ENCODE results near the gene ANKRD40.

GRCh38 chr17:50731575-50732460 is 24.1 kb upstream of the ANKRD40 start:
- TF ChIP-seq ZNF274 (IDR thresholded peaks at IDR 0.05; ENCODE audit: low read depth, low read length) = no peak
- TF ChIP-seq SUZ12 (IDR thresholded peaks at IDR 0.05; ENCODE audit: extremely low read depth, insufficient read depth, insufficient read length) = no peak
